Skeletal muscle tissue (tissue), 4 donors: ENCODE measurements around the gene KLHL29. TPM values are rescaled to one million over a fixed set of nuclear protein-coding genes. Genes with fewer than 3 reads are reported as not detected.
"Not testable (repeated sequence)": the region's sequence is repeated elsewhere in the genome, so short reads cannot be mapped to it uniquely, and the experiment has no call there.

Source experiments
- H3K27ac ChIP-seq: one replicate; pipeline ENCODE4 v1.7.0; 2013; ENCODE audit warnings: mild to moderate bottlenecking, low read depth, low read length, inconsistent platforms
- H3K27me3 ChIP-seq, 3 donors: one replicate each; pipeline ENCODE4 v1.7.0; 2013; ENCODE audit warnings: low read length in 3 of 3; ENCODE audit not compliant: control insufficient read depth in 3 of 3, insufficient read depth in 3 of 3
- H3K36me3 ChIP-seq, 3 donors: one replicate each; pipeline ENCODE4 v1.7.0; 2013; ENCODE audit warnings: low read length in 3 of 3; ENCODE audit not compliant: control insufficient read depth in 3 of 3, insufficient read depth in 3 of 3
- H3K4me1 ChIP-seq, 3 donors: one replicate each; pipeline ENCODE4 v1.7.0; 2013; ENCODE audit warnings: low read length in 3 of 3, mild to moderate bottlenecking in 3 of 3; ENCODE audit not compliant: control insufficient read depth in 3 of 3, insufficient read depth in 3 of 3
- H3K4me3 ChIP-seq, 3 donors: one replicate each; pipeline ENCODE4 v1.7.0; 2013; ENCODE audit warnings: low read length in 3 of 3
- H3K9ac ChIP-seq, 3 donors: one replicate each; pipeline ENCODE4 v1.7.0; 2013; ENCODE audit warnings: low read length in 3 of 3, mild to moderate bottlenecking in 3 of 3, moderate library complexity in 2 of 3, low read depth in 1 of 3
- H3K9me3 ChIP-seq, 3 donors: one replicate each; pipeline ENCODE4 v1.7.0; 2013; ENCODE audit warnings: low read length in 3 of 3; ENCODE audit not compliant: control insufficient read depth in 3 of 3
- total RNA-seq: library from RNA; depleted of rRNA; stranded (reverse); fragments of >200 nt; gene quantifications from one replicate; pipeline ENCODE4 v1.2.3, GENCODE V29; 2014
- donor health status: Osteomylitis.

The KLHL29 gene
- total RNA-seq, 1 donor from 2014 or later: 3.7 TPM

- Histone ChIP-seq H3K27me3 (peaks cover 5 to 18% (median 18%) of the 10 kb centered on the region in 3 donors), H3K4me1 (peaks cover 7 to 15% (median 13%) of the 10 kb centered on the region in 3 donors), H3K27ac (no peak overlapping the region), H3K4me3 (no peak overlapping the region), H3K9me3 (no peaks in the 10 kb centered on the region), H3K9ac (no peak overlapping the region), H3K36me3 (no peaks in the 10 kb centered on the region)
These were observed 3.3 kb downstream of the KLHL29 start for GRCh38 chr2:23388294-23388693.

- Histone ChIP-seq H3K4me1 (peaks cover 7 to 15% (median 13%) of the 10 kb centered on the region in 3 donors), H3K4me3 (no peak overlapping the region), H3K9me3 (no peaks in the 10 kb centered on the region), H3K9ac (no peak overlapping the region), H3K27ac (no peak overlapping the region), H3K36me3 (no peaks in the 10 kb centered on the region), H3K27me3 (peaks cover 5 to 21% (median 16%) of the 10 kb centered on the region in 3 donors)
These were observed 4.0 kb downstream of the KLHL29 start for GRCh38 chr2:23388756-23389514.

GRCh38 chr2:23390152-23390551 is 5.2 kb downstream of the KLHL29 start:
- Histone ChIP-seq H3K27me3 (peaks cover 5 to 21% (median 16%) of the 10 kb centered on the region in 3 donors), H3K9ac (no peak overlapping the region), H3K4me1 (peaks cover 7 to 13% (median 12%) of the 10 kb centered on the region in 3 donors), H3K4me3 (peak overlapping the region in 1 of 3 donors; percentile 33), H3K9me3 (no peaks in the 10 kb centered on the region), H3K36me3 (no peaks in the 10 kb centered on the region), H3K27ac (no peak overlapping the region)

GRCh38 chr2:23391237-23391736 is 6.3 kb downstream of the KLHL29 start:
- H3K4me3 ChIP-seq, H3K4me1 ChIP-seq, H3K27ac ChIP-seq, H3K9me3 ChIP-seq, H3K36me3 ChIP-seq, H3K9ac ChIP-seq: not testable (repeated sequence)
- peaks cover 5 to 19% (median 14%) of the 10 kb centered on the region in 3 donors for H3K27me3 ChIP-seq

GRCh38 chr2:23393722-23394121 is 8.7 kb downstream of the KLHL29 start:
- Histone ChIP-seq H3K4me1 (no peaks in the 10 kb centered on the region), H3K27ac (no peak overlapping the region), H3K27me3 (peaks cover 0 to 6% (median 5%) of the 10 kb centered on the region in 3 donors), H3K9me3 (no peaks in the 10 kb centered on the region), H3K36me3 (no peaks in the 10 kb centered on the region), H3K9ac (no peak overlapping the region), H3K4me3 (no peak overlapping the region)

- Histone ChIP-seq H3K4me3 (no peak overlapping the region), H3K4me1 (no peaks in the 10 kb centered on the region), H3K9ac (no peak overlapping the region), H3K9me3 (no peaks in the 10 kb centered on the region), H3K27ac (no peak overlapping the region), H3K27me3 (peaks cover 0 to 6% (median 5%) of the 10 kb centered on the region in 3 donors), H3K36me3 (no peaks in the 10 kb centered on the region)
These were observed 9.7 kb downstream of the KLHL29 start for GRCh38 chr2:23394700-23395099.

- no peaks in the 10 kb centered on the region for H3K9me3 ChIP-seq
These were observed 12.5 kb downstream of the KLHL29 start for GRCh38 chr2:23397478-23397877.

GRCh38 chr2:23399674-23400261 is 14.8 kb downstream of the KLHL29 start:
- Histone ChIP-seq H3K9me3 (no peaks in the 10 kb centered on the region), H3K27me3 (no peaks in the 10 kb centered on the region), H3K36me3 (peaks cover 0 to 2% (median 0%) of the 10 kb centered on the region in 3 donors), H3K4me1 (peaks cover 0 to 3% (median 0%) of the 10 kb centered on the region in 3 donors), H3K27ac (no peak overlapping the region), H3K9ac (no peak overlapping the region), H3K4me3 (no peak overlapping the region)

More at GRCh38 chr2:23397478-23397877, 12.5 kb downstream of the KLHL29 start:
- no peak overlapping the region for H3K4me3 ChIP-seq
- H3K27me3 ChIP-seq: peaks cover 0 to 3% (median 3%) of the 10 kb centered on the region in 3 donors
- H3K9ac ChIP-seq: no peak overlapping the region
- peaks cover 0 to 2% (median 0%) of the 10 kb centered on the region in 3 donors for H3K36me3 ChIP-seq
- H3K27ac ChIP-seq: no peak overlapping the region
- no peaks in the 10 kb centered on the region for H3K4me1 ChIP-seq

- Histone ChIP-seq H3K4me3 (no peak overlapping the region), H3K9ac (no peak overlapping the region), H3K27ac (no peak overlapping the region), H3K36me3 (peaks cover 0 to 2% (median 0%) of the 10 kb centered on the region in 3 donors), H3K9me3 (no peaks in the 10 kb centered on the region), H3K4me1 (peaks cover 0 to 3% (median 0%) of the 10 kb centered on the region in 3 donors), H3K27me3 (no peaks in the 10 kb centered on the region)
These were observed 15.7 kb downstream of the KLHL29 start for GRCh38 chr2:23400703-23401102.
